OCI-LY1 (cell line): ENCODE results near the gene L3MBTL4.

Experiments used
- H2AFZ ChIP-seq: fragments of 200-600 bp; sonication (generic), shearing (Covaris generic); 2 replicates; pipeline ENCODE4 v1.6.0; 2014; ENCODE audit warnings: antibody characterized with exemption, mild to moderate bottlenecking, low read length
- H3F3A ChIP-seq: fragments of 200-600 bp; sonication (generic), shearing (Covaris generic); 2 replicates; pipeline ENCODE4 v1.6.0; 2014; ENCODE audit warnings: mild to moderate bottlenecking, antibody characterized with exemption, low read length, moderate library complexity; ENCODE audit not compliant: insufficient read depth
- H3K27ac ChIP-seq: fragments of 200-600 bp; sonication (generic); 2 replicates; pipeline ENCODE4 v1.5.1; 2014; ENCODE audit warnings: low read length, mixed run types, mild to moderate bottlenecking, low read depth; ENCODE audit not compliant: poor library complexity, severe bottlenecking
- H3K27me3 ChIP-seq: fragments of 200-600 bp; sonication (generic); 2 replicates; pipeline ENCODE4 v1.6.0; 2014; ENCODE audit warnings: antibody characterized with exemption, mild to moderate bottlenecking, low read length, moderate library complexity; ENCODE audit not compliant: insufficient read depth
- H3K36me3 ChIP-seq: fragments of 200-600 bp; sonication (generic); 2 replicates; pipeline ENCODE4 v1.6.1; 2014; ENCODE audit warnings: mild to moderate bottlenecking, antibody characterized with exemption, low read length, moderate library complexity, mixed read lengths; ENCODE audit not compliant: insufficient read depth
- H3K4me1 ChIP-seq: fragments of 200-600 bp; sonication (generic); 2 replicates; pipeline ENCODE4 v1.5.1; 2014; ENCODE audit warnings: mild to moderate bottlenecking, low read length, moderate library complexity; ENCODE audit not compliant: insufficient read depth, severe bottlenecking
- H3K4me2 ChIP-seq: fragments of 200-600 bp; sonication (generic), shearing (Covaris generic); 2 replicates; pipeline ENCODE4 v1.6.1; 2014; ENCODE audit warnings: low read length
- H3K4me3 ChIP-seq: fragments of 200-600 bp; sonication (generic); 2 replicates; pipeline ENCODE4 v1.5.1; 2014; ENCODE audit warnings: low read length, low read depth, mild to moderate bottlenecking, mixed read lengths; ENCODE audit not compliant: poor library complexity, severe bottlenecking
- H3K79me2 ChIP-seq: fragments of 200-600 bp; shearing (Covaris generic); 2 replicates; pipeline ENCODE4 v1.6.1; 2016; ENCODE audit warnings: mixed run types, low read length, mixed read lengths; ENCODE audit not compliant: insufficient read depth
- H3K9ac ChIP-seq: fragments of 200-600 bp; sonication (generic), shearing (Covaris generic); 2 replicates; pipeline ENCODE4 v1.6.1; 2014; ENCODE audit warnings: mild to moderate bottlenecking, low read length, mixed read lengths
- H3K9me2 ChIP-seq: fragments of 200-600 bp; sonication (generic), shearing (Covaris generic); 2 replicates; pipeline ENCODE4 v1.6.1; 2014; ENCODE audit warnings: low read depth, mild to moderate bottlenecking, low read length, mixed read lengths
- H3K9me3 ChIP-seq: fragments of 200-600 bp; shearing (Covaris generic); 2 replicates; pipeline ENCODE4 v1.6.1; 2014; ENCODE audit warnings: low read length, mixed read lengths
- H4K20me1 ChIP-seq: fragments of 200-600 bp; sonication (generic), shearing (Covaris generic); 2 replicates; pipeline ENCODE4 v1.6.0; 2016; ENCODE audit warnings: mild to moderate bottlenecking, low read length; ENCODE audit not compliant: insufficient read depth
- CTCF ChIP-seq: fragments of 200-600 bp; sonication (generic), shearing (Covaris generic); IDR thresholded peaks from 2 replicates; pipeline ENCODE4 v1.5.1; 2017; ENCODE audit warnings: mild to moderate bottlenecking, antibody characterized with exemption, low read length, moderate library complexity, mixed read lengths
- EZH2 ChIP-seq: fragments of 200-600 bp; sonication (generic), shearing (Covaris generic); IDR thresholded peaks from 2 replicates; pipeline ENCODE4 v1.8.0; 2017; ENCODE audit warnings: borderline replicate concordance, mixed run types, mild to moderate bottlenecking, antibody characterized with exemption, low read length, moderate library complexity, mixed read lengths

L3MBTL4 gene

GRCh38 chr18:6423289-6423688, 8.6 kb upstream of the L3MBTL4 start:
- Histone ChIP-seq H3K4me1 (no peaks in the 10 kb centered on the region), H3K9ac (no peak overlapping the region), H3K9me3 (no peaks in the 10 kb centered on the region), H3K36me3 (no peaks in the 10 kb centered on the region), H4K20me1 (no peaks in the 10 kb centered on the region), H3F3A (no peaks in the 10 kb centered on the region), H2AFZ (no peak overlapping the region), H3K4me2 (no peak overlapping the region), H3K9me2 (no peaks in the 10 kb centered on the region), H3K79me2 (no peaks in the 10 kb centered on the region), H3K4me3 (no peak overlapping the region), H3K27me3 (no peaks in the 10 kb centered on the region), H3K27ac (no peak overlapping the region)
- TF ChIP-seq EZH2 (no peak), CTCF (no peak)

- Histone ChIP-seq H3K27me3 (peaks cover 4% of the 10 kb centered on the region; the same call in 1 of the 2 replicates), H3K9ac (no peak overlapping the region), H3K9me3 (no peaks in the 10 kb centered on the region), H3K9me2 (no peaks in the 10 kb centered on the region), H3K4me2 (no peak overlapping the region), H4K20me1 (no peaks in the 10 kb centered on the region), H3K79me2 (no peaks in the 10 kb centered on the region), H3K4me3 (no peak overlapping the region), H3F3A (no peaks in the 10 kb centered on the region), H3K36me3 (no peaks in the 10 kb centered on the region), H3K27ac (no peak overlapping the region), H2AFZ (no peak overlapping the region), H3K4me1 (no peaks in the 10 kb centered on the region)
- TF ChIP-seq EZH2 (no peak), CTCF (no peak)
Observed at GRCh38 chr18:6414118-6414722, 491 bp downstream of the L3MBTL4 start.

GRCh38 chr18:6413579-6414117, 1.1 kb downstream of the L3MBTL4 start:
- no peaks in the 10 kb centered on the region for H3K4me1 ChIP-seq
- H2AFZ ChIP-seq = no peak overlapping the region
- H3K27me3 ChIP-seq = peaks cover 4% of the 10 kb centered on the region; the same call in 1 of the 2 replicates
- no peaks in the 10 kb centered on the region for H3K79me2 ChIP-seq
- no peaks in the 10 kb centered on the region for H3K9me2 ChIP-seq
- TF ChIP-seq CTCF = no peak
- no peak for TF ChIP-seq EZH2
- H3K27ac ChIP-seq = no peak overlapping the region
- H3F3A ChIP-seq = no peaks in the 10 kb centered on the region
- no peaks in the 10 kb centered on the region for H4K20me1 ChIP-seq
- H3K36me3 ChIP-seq = no peaks in the 10 kb centered on the region
- no peak overlapping the region for H3K9ac ChIP-seq
- no peak overlapping the region for H3K4me2 ChIP-seq
- H3K9me3 ChIP-seq = no peaks in the 10 kb centered on the region
- H3K4me3 ChIP-seq = no peak overlapping the region
